HG02610 (cell line): ENCODE measurements around the gene DOLK.
A peak's percentile ranks its signal among the peaks of the same experiment; 100 is the strongest.
"Not testable (repeated sequence)": the region's sequence is repeated elsewhere in the genome, so short reads cannot be mapped to it uniquely, and the experiment has no call there.

ENCODE experiments used
- ATAC-seq: cut with Tn5 transposase; IDR thresholded peaks from one replicate; pipeline ENCODE4 v1.9.1; 2021; ENCODE audit warnings: mild to moderate bottlenecking, moderate library complexity; ENCODE audit not compliant: unreplicated experiment

The DOLK gene

DNA sequence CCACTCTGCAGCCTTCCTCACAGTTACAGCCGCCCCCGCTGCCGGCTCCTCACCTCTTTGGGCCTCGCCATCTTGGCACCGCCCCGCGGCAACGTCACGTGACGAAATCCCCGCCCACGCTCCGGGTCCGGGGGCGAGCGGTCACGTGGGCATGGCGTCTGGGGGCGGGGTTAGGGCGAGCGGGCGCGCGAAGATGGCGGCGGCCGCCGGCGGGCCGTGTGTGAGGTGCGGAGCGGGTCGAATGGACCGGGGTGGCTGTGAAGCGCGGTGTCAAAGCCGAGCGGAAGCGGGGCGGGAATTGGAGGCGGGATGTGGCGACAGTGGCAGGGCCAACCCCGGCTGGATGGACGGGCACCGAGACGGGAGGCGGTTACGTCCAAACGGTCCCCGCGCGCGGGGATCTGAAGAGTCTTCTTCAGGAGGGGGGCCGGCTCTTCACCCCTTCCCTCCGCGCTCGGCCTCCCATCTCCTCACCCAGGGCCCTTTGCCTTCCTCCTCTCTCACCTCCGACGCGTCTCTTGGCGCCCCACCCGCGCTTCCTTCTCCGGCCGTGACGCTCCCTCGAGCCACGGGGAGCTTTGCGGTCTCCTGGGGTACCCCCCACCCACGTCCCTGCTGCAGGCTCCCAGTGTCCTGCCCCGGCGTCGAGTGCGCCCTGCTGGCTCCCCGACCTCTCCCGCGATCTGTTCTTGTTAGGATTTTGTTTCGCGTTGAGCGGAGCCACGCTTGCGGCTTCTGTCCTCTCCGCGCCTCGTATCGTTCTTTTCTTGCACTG is at the start of gene DOLK, which contains the start of gene NUP188:
TSS of gene DOLK (minus strand) at position 77 of the 775 bp plus-strand sequence. CDS start 300 bp downstream, outside the sequence.
TSS of gene NUP188 (plus strand) at position 173 of the 775 bp plus-strand sequence. CDS start at position 194, 21 bp downstream.
- ATAC-seq, result peak; percentile 69

DNA sequence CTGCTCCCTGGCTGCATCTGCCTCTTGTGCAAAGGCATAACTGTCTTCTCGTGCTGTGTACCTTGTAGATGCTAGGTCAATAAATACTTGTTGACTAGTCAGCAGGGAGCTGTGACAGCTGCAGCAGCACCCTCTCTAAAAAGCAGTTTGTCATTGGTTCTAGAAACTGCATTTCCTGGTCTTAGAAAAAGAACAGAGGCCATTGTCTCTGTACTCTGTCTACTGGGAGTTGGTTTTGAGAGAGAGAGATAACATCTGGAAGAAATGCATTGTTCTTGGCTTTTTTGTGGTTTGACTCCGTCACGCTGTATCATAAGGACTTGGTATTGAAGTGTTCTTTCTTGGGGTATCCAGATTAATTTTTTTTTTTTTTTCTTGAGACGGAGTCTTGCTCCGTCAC is 48.4 kb upstream of the DOLK start:
- ATAC-seq, result no peak

DNA sequence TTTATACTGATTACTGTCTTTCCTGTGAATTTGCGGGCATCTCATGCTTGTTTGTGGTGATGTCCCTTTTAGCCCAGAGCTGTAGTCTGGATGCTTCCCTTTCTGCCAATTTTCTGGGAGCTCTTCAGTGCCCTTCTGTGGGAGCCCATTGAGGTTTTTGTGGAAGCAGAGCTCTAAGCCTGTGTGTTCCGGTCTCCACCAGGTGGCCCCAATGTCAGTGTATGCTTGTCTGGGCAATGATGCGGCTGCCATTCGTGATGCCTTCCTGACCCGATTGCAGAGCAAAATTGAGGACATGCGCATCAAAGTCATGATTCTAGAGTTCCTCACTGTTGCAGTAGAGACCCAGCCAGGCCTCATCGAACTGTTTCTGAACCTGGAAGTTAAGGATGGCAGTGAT is 45.6 kb upstream of the DOLK start:
- no peak for ATAC-seq

DNA sequence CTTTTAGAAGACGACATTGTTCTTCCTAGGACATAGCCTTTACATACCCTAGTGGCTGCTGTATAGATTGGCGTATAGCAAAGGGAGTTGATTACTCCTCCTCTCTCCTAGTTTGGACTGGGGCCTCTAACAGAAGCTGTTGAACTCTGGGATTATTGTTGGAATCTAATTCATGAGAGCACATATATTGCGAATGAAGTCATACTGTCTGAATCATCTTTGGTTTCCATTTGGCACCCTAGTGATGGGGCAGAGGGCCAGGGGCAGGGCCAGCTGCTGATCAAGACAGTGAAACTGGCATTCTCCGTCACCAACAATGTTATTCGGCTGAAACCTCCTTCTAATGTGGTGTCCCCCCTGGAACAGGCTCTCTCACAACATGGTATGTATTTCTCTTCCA is 40.4 kb upstream of the DOLK start:
- no peak for ATAC-seq

DNA sequence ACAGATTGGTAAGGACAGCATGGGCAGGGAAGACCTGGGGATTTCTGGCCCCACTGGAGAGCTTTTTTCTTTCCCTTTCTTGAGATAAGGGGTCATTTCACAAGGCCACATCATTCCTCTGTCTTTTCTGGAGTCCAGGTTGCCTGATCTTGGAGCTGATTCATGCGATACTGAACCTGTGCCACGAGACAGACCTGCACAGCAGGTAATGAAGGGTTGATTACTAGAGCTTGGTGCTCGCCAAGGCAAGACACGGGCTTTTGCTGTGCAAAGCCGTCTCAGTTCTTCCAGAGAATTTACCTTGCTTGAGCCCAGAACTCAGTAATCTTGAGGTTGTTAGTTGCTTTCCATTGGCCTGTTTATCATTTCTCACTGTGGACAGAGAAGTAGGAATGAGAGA is 39.3 kb upstream of the DOLK start:
- no peak for ATAC-seq

DNA sequence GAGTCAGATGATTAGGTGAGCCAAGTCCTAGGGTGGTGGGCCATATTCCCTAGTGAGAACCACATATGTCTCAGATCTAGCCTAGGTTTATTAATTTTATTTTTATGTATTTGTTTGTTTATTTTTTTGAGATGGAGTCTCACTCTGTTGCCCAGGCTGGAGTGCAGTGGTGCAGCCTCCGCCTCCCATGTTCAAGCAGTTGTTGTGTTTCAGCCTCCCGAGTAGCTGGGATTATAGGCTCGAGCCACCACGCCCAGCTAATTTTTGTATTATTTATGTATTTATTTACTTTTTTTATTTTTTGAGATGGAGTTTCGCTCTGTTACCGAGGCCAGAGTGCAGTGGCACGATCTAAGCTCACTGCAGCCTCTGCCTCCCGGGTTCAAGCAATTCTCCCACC is 36.1 kb upstream of the DOLK start:
- ATAC-seq, result no peak

DNA sequence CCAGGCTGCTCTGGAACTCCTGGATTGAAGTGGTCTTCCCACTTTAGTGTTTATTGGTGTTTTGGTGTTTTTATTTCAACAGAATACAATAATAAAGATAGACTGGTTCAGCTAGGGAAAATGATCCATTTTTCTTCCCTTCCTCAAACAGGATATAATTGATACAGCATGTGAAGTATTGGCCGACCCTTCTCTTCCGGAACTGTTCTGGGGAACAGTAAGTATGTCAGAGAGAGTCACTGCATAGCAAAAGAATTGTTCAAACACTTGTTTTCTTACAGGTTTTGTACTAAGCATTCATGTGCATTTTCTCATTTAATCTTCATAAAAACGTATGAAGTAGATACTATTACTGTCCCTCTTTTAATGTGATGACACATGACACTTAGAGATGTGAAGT is 31.7 kb upstream of the DOLK start:
- ATAC-seq, result no peak

DNA sequence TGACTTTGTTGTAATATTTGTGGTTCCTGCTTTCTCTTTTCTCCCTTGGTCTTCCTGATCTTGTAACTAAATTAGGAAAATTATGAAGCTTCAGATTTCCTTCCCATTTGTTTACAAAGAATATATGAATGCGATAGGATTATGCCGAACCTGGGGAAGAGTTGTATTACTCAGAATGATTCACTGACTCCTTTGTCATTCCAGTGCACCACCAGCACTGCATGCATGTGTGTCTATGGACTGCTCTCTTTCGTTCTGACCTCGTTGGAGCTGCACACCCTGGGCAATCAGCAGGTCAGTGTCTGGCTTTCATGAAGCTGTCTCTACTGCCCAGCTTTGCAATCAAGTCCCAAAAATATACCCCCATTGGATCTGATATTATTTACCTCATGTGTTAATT is 25.6 kb upstream of the DOLK start:
- no peak for ATAC-seq

DNA sequence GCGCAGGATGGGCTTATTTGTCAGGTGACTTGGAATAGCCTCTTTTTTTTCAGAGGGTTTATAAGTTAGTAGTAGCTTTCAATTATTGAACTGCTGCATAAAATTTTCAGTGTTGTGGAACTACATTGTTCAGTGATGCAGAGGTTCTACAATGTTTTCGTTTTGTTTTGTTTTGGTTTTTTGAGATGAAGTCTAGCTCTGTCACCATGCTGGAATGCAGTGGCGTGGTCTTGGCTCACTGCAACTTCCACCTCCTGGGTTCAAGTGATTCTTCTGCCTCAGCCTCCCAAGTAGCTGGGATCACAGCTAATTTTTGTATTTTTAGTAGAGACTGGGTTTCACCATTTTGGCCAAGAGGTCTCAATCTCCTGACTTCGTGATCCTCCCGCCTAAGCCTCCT is 22.1 kb upstream of the DOLK start:
- ATAC-seq, result no peak

DNA sequence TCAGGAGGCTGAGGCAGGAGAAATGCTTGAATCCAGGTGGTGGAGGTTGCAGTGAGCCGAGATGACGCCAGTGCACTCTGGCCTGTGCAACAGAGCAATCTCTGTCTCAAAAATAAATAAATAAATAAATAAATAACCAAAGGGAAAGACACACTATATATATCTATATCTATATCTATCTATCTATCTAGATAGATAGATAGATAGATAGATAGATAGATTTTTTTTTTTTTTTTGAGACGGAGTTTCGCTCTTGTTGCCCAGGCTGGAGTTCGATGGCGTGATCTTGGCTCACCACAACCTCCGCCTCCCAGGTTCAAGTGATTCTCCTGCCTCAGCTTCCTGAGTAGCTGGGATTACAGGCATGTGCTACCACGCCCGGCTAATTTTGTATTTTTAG is 14.0 kb upstream of the DOLK start:
- not testable (repeated sequence) for ATAC-seq

DNA sequence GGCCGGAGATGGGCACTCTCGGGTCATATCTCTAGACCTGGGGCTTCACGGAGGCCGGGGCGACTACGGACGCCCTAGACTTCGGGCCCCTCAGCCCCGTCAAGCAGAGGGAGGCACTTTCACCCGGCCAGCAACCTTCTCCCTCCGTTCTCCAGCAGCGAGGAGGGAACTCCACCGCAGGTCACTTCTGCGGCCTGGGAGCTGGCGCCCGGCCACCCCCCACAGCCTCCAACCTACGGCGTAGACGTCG is 201 bp downstream of the DOLK start:
- no peak for ATAC-seq

DNA sequence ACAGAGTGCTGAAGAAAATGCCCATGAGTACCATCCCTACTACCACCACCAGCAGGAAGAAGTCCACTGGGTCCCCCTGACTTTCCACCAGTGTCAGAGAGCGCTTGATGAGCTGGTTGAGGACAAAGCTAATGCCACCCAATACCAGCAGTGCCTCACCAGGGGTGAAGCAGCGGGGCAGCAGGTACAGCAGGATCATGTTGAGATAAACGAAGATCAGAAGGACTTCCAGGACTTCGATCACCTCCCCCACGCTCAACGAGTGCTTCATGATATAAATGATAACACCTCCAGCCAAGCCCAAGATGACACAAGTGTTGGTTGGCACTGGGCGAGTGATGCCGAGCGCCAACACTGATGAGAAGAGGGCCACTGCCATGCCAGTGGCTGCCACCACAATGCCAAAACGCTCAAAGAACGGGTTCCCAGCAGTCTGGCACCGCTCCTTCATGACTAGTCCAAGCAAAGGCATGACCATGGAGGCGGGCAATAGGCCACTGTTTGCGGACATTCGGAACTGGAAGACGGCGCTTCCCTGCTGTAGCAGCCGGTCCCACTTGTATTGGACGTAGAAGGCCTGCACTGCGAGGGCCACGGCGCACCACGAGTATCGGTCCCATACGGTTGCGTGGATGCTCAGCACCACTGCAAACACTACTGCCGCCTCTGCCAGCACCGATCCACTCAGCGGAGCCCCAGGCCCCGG is 679 bp downstream of the DOLK start:
- no peak for ATAC-seq

DNA sequence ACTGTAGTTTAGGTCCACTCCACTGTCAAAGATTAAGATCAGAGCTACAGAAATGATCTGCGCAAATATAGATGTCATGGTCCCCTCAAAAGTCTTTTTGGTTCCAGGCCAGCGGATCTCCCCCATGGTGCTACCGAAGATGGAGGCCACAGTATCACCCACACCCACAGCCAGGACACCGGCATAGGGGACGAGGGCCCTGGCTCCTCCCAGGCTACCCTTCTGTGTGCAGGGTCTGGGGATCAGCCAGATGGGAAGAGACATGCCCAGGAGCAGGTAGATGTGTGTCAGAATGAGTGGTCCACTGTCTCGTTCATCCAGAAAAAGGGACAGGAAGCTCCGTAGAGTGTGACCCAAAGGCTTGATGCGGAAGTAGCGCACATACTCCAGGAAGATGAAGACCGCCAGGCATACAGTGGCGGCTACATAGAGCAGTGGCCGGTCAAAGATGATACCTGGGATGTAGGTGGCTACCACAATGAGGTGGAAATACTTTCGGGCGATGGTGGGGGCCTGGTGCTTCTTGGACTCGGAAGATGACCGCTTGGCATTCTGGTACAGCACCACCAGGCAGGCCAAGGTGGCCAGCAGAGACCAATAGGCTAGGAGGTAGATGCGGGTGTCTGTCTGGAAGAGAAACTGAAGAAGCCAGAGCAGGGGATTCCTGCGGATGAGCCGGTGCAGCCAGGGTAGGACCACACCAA is 1.5 kb downstream of the DOLK start:
- no peak for ATAC-seq

DNA sequence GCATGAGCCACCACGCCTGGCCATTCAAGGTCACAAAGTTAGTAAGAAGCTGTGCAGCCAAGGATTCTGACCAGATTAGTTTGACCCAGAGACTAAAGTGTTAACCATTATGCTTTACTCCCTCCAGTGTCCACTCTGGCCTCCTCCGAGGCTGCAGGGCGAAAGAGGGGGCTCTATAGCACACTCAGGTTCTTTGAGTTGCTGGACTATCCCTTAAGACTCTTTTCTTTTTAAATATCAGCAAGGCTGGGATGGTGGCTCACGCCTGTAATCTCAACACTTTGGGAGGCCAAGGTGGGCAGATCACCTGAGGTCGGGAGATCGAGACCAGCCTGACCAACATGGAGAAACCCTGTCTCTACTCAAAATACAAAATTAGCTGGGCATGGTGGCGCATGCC is 2.4 kb downstream of the DOLK start:
- ATAC-seq, result not testable (repeated sequence)

DNA sequence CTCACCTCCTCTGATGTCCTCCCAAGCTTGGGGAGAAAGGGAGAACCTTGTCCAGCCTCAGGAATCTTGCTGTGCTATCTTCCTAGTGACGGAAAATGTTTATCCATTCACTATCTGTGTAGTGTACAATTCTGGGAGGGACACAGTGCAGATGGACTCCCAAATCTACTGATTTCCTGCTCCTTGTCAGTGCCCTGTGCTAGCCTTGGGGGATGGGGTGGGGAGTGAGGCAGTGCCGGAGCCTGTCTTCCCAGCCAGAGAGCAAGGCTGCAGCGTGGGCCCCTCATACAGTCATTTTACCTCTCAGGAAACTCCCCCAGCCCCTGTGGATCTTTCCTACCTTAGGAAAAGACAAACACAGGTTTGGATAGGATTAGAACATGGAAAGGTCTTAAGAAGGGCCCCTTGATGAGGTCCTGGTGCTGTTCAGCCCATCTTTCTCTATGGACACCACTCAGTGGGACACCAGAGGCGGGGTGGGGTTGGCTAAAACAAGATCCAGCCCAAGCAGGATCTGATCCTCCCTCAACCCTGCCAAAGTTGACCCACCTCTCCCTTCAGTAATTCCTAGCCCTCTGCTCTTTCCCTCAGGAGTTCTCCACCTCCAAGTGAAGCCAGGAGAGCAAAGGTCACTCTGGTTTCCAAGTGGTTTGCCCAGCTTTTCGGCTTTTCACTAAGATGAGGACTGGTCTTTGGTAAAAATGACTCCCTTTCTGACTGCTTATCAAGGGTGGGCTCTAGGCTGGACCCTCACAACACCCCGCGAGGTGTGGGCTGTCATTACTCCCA is 3.4 kb downstream of the DOLK start:
- no peak for ATAC-seq

DNA sequence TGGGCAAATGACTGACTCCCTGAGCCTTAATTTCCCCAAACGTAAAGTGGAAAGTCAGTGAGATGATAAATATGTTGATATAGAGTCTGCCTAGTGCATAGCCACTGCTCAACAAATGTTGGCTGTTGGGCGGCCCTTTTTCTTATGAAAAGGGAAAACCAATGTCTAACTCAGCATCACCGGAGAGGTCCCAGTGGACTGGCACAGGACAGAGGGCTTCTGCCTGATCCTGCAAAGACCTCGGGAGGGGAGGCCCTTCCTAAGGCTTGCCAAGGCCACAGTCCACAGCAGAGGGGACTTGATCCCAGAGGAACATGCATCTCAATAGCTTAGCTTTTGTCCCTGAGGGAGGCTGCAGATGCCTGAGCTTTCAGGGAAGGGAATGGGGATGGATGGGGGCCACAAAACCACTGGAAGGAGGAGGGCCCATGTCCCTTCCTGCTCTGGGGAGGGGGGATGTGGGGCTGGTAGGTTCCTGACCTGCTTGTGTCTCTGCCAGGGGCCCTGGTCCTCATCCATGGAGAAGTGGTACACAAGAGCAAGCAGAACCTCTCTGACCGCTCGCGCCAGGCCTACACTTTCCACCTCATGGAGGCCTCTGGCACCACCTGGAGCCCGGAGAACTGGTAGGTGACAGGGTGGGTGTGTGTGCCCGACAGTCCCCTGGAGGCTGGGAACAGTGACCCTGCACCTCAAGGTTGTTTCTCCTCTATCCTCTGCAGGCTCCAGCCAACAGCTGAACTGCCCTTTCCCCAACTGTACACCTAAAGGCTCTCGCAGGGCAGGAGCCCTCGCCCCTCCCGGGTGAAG is 6.3 kb downstream of the DOLK start:
- ATAC-seq, result no peak

DNA sequence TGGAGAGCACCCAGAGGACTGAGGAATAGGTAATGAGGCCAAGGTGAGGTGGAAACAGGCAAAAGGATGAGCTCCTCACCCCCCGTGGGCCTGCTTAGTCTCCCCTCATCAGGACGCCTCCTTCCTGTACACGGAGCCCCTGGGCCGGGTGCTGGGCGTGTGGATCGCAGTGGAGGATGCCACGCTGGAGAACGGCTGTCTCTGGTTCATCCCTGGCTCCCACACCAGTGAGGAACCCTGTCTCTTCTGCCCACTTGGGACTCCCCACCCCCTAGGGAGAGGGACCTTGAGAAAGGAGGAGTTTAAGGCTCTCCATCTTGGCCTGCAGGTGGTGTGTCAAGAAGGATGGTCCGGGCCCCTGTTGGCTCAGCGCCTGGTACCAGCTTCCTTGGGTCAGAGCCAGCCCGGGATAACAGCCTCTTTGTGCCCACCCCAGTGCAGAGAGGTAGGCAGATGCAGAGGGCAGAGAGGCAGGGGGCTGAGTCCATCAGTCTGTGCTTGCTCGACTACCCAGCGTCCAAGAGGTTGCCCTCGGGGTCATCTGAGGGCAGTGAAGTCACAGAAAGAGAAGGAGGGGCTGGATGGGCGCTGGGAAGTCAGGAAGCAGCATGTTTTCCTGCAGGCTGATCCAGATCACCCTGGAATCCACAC is 7.0 kb downstream of the DOLK start:
- ATAC-seq, result no peak

DNA sequence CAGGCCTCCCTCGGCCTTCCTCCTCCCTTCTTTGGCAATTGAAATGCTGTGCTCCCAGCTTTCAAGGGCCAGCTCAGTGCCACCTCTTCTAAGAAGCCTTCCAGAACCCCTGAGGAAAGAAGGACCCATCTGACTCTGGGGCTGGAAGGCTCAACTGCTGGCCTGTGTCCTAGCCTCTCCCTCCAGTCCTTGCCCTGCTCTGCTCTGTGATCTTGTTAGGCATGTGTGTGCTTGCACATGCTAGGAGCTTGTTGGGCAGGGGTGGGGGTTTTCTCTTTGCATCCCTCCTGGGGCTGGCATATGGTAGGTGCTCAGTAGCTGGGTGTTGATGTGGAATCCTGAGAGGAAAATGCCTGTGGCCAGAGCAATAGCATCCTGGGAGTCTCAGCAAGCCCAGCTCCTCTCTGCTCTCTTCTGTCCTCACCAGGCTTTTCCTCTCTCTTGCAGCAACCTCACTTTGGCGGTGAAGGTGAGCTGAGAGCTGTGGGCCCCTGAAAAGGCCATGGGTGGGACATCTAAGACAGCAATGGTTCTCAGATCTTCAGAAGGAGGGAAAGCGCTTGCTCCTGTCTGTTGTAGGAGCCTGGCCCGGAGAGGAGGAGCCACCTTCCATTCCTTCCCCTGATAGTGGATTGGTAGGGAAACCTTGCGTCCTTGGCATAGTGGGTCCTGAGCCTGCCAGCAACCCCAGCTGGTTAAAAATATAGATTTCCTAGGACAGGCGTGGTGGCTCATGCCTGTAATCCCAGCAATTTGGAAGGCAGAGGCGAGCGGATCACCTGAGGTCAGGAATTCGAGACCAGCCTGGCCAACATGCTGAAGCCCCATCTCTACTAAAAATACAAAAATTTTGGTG is 9.9 kb downstream of the DOLK start:
- no peak for ATAC-seq
